Right ventricle myocardium superior (tissue), 1 donor: ENCODE results near the gene TRIM72. TPM values are rescaled to one million over a fixed set of nuclear protein-coding genes. Genes with fewer than 3 reads are reported as not detected.
"Not testable (repeated sequence)": the region's sequence is repeated elsewhere in the genome, so short reads cannot be mapped to it uniquely, and the experiment has no call there.

ENCODE experiments used
- ATAC-seq: fragments of 200-7000 bp; cut with Tn5 transposase; one replicate; pipeline ENCODE4 v1.9.1; 2020; ENCODE audit warnings: mild to moderate bottlenecking; ENCODE audit not compliant: poor library complexity
- DNase-seq: peaks from one replicate; pipeline ENCODE4 v3.0.0-alpha.2; 2020
- intact Hi-C: fragments of 100-400 bp; cut with DNase I; formaldehyde crosslinking; loops from one replicate; pipeline ENCODE4 v1.11.2; 2022
- long read RNA-seq: library from polyadenylated mRNA; unstranded; transcript quantifications from one replicate; pipeline ENCODE4 v2.0.0, GENCODE V29; 2021
- total RNA-seq: library from RNA; stranded (reverse); fragmentation: NEBNext Ultra II Directional; extraction: Animal tissue kit (Norgen Biotek cat#: 25700); gene quantifications from one replicate; pipeline ENCODE4 v1.2.1, GENCODE V29; 2021
- donor health status: DM: no; HTN: yes; CAD: no; lungs with severe emphysema.

Gene TRIM72
- 0.70 TPM for total RNA-seq
- long read RNA-seq = 0 reads

GRCh38 chr16:31213877-31214707, at the start of gene TRIM72:
Gene TRIM72, plus strand, starts transcription at chr16:31214119. Its CDS starts 620 bp downstream, at chr16:31214739.
- intact Hi-C loops = no loop called here
- DNase-seq (no peak), ATAC-seq (peak; percentile 22)

GRCh38 chr16:31167315-31167714, 46.6 kb upstream of the TRIM72 start:
- ATAC-seq (no peak), DNase-seq (no peak)
- intact Hi-C loops = no loop called here

- ATAC-seq = peak; percentile 14
- intact Hi-C loops = no loop called here
- DNase-seq = no peak
Measured at GRCh38 chr16:31168848-31169247, 45.1 kb upstream of the TRIM72 start.

GRCh38 chr16:31170048-31170447, 43.9 kb upstream of the TRIM72 start:
- not testable (repeated sequence) for DNase-seq

GRCh38 chr16:31177136-31177535, 36.8 kb upstream of the TRIM72 start:
- intact Hi-C loops = no loop called here
- no peak for ATAC-seq
- no peak for DNase-seq

More at GRCh38 chr16:31170048-31170447, 43.9 kb upstream of the TRIM72 start:
- intact Hi-C loops = not testable (repeated sequence)
- peak; percentile 94 for ATAC-seq

- DNase-seq (no peak), ATAC-seq (no peak)
- intact Hi-C loops = no loop called here
Measured at GRCh38 chr16:31179219-31179746, 34.6 kb upstream of the TRIM72 start.

GRCh38 chr16:31179747-31180459, 34.0 kb upstream of the TRIM72 start, which contains the start of gene FUS:
Gene FUS, plus strand, starts transcription at chr16:31180139. Its CDS starts 76 bp downstream, at chr16:31180215.
- intact Hi-C loops = loop anchor here (10.0 kb wide), 1 partner anchor 265 kb away; the partner anchor contains the start of gene ZNF843
- DNase-seq (peak; percentile 95), ATAC-seq (peak; percentile 89)

- peak; percentile 67 for DNase-seq
- ATAC-seq = peak; percentile 5
- intact Hi-C loops = loop anchor here (10.0 kb wide), 1 partner anchor 264 kb away; the partner anchor contains the start of gene ZNF843
Measured at GRCh38 chr16:31181102-31181830, 32.7 kb upstream of the TRIM72 start.

- intact Hi-C loops = loop anchor here (10.0 kb wide), 1 partner anchor 262 kb away; the partner anchor contains the start of gene ZNF843
- ATAC-seq (no peak), DNase-seq (no peak)
Measured at GRCh38 chr16:31182391-31182790, 31.5 kb upstream of the TRIM72 start.

GRCh38 chr16:31183432-31184428, 30.2 kb upstream of the TRIM72 start:
- DNase-seq (no peak), ATAC-seq (no peak)
- intact Hi-C loops = loop anchor here (10.0 kb wide), 1 partner anchor 261 kb away; the partner anchor contains the start of gene ZNF843

- ATAC-seq (no peak), DNase-seq (no peak)
- intact Hi-C loops = loop anchor here (10.0 kb wide), 1 partner anchor 260 kb away; the partner anchor contains the start of gene ZNF843
Measured at GRCh38 chr16:31184888-31185287, 29.0 kb upstream of the TRIM72 start.

- no peak for ATAC-seq
- intact Hi-C loops = loop anchor here (10.0 kb wide), 1 partner anchor 259 kb away; the partner anchor contains the start of gene ZNF843
- DNase-seq = no peak
Measured at GRCh38 chr16:31185339-31185738, 28.6 kb upstream of the TRIM72 start.

- ATAC-seq = no peak
- intact Hi-C loops = loop anchor here (10.0 kb wide), 1 partner anchor 259 kb away; the partner anchor contains the start of gene ZNF843
Measured at GRCh38 chr16:31186176-31186575, 27.7 kb upstream of the TRIM72 start.

GRCh38 chr16:31186930-31187807, 26.8 kb upstream of the TRIM72 start:
- DNase-seq = no peak
- ATAC-seq = no peak
- intact Hi-C loops = loop anchor here (10.0 kb wide), 1 partner anchor 258 kb away; the partner anchor contains the start of gene ZNF843

More at GRCh38 chr16:31186176-31186575, 27.7 kb upstream of the TRIM72 start:
- no peak for DNase-seq

GRCh38 chr16:31187808-31188189, 26.1 kb upstream of the TRIM72 start:
- no peak for ATAC-seq
- no peak for DNase-seq
- intact Hi-C loops = loop anchor here (10.0 kb wide), 1 partner anchor 257 kb away; the partner anchor contains the start of gene ZNF843
